D341Med (cell line): ENCODE measurements around the gene SLC25A21.
"Not testable (repeated sequence)": the region's sequence is repeated elsewhere in the genome, so short reads cannot be mapped to it uniquely, and the experiment has no call there.

Source experiments
- DNase-seq: peaks from one replicate; pipeline ENCODE4 v3.0.0; 2012; ENCODE audit warnings: low spot score

Gene SLC25A21

GRCh38 chr14:36986407-36986806, 186.0 kb downstream of the SLC25A21 start:
- no peak for DNase-seq

- DNase-seq = no peak
Observed at GRCh38 chr14:36981832-36982529, 190.4 kb downstream of the SLC25A21 start.

GRCh38 chr14:36980413-36980812, 192.0 kb downstream of the SLC25A21 start:
- not testable (repeated sequence) for DNase-seq

- no peak for DNase-seq
Observed at GRCh38 chr14:36979863-36980262, 192.5 kb downstream of the SLC25A21 start.

GRCh38 chr14:36976571-36977023, 195.8 kb downstream of the SLC25A21 start:
- DNase-seq = no peak

- no peak for DNase-seq
Observed at GRCh38 chr14:36975834-36976233, 196.6 kb downstream of the SLC25A21 start.

- no peak for DNase-seq
Observed at GRCh38 chr14:36974985-36975384, 197.4 kb downstream of the SLC25A21 start.

GRCh38 chr14:36973806-36974442, 198.5 kb downstream of the SLC25A21 start:
- no peak for DNase-seq

- no peak for DNase-seq
Observed at GRCh38 chr14:36971263-36971855, 201.0 kb downstream of the SLC25A21 start.

GRCh38 chr14:36967892-36968555, 204.4 kb downstream of the SLC25A21 start:
- no peak for DNase-seq

- no peak for DNase-seq
Observed at GRCh38 chr14:36955967-36956366, 216.4 kb downstream of the SLC25A21 start.

GRCh38 chr14:36955376-36955775, 217.0 kb downstream of the SLC25A21 start:
- DNase-seq = no peak

- DNase-seq = no peak
Observed at GRCh38 chr14:36952689-36953088, 219.7 kb downstream of the SLC25A21 start.

- no peak for DNase-seq
Observed at GRCh38 chr14:36951380-36951911, 221.0 kb downstream of the SLC25A21 start.

GRCh38 chr14:36950812-36951211, 221.6 kb downstream of the SLC25A21 start:
- no peak for DNase-seq

GRCh38 chr14:36949371-36949770, 223.0 kb downstream of the SLC25A21 start:
- no peak for DNase-seq

GRCh38 chr14:36948157-36948859, 224.1 kb downstream of the SLC25A21 start:
- DNase-seq = no peak

GRCh38 chr14:36947362-36947761, 225.0 kb downstream of the SLC25A21 start:
- no peak for DNase-seq

GRCh38 chr14:36946872-36947271, 225.5 kb downstream of the SLC25A21 start:
- no peak for DNase-seq

- DNase-seq = no peak
Observed at GRCh38 chr14:36944307-36945010, 227.9 kb downstream of the SLC25A21 start.
